Inferior parietal cortex (tissue), 1 donor: ENCODE results near the gene TRPM4.
A peak's percentile ranks its signal among the peaks of the same experiment; 100 is the strongest.
"Not testable (repeated sequence)": the region's sequence is repeated elsewhere in the genome, so short reads cannot be mapped to it uniquely, and the experiment has no call there.

Source experiments
- DNase-seq: peaks from one replicate; pipeline ENCODE4 v3.0.0-alpha.2; 2016; ENCODE audit errors: extremely low spot score

TRPM4 gene

DNA sequence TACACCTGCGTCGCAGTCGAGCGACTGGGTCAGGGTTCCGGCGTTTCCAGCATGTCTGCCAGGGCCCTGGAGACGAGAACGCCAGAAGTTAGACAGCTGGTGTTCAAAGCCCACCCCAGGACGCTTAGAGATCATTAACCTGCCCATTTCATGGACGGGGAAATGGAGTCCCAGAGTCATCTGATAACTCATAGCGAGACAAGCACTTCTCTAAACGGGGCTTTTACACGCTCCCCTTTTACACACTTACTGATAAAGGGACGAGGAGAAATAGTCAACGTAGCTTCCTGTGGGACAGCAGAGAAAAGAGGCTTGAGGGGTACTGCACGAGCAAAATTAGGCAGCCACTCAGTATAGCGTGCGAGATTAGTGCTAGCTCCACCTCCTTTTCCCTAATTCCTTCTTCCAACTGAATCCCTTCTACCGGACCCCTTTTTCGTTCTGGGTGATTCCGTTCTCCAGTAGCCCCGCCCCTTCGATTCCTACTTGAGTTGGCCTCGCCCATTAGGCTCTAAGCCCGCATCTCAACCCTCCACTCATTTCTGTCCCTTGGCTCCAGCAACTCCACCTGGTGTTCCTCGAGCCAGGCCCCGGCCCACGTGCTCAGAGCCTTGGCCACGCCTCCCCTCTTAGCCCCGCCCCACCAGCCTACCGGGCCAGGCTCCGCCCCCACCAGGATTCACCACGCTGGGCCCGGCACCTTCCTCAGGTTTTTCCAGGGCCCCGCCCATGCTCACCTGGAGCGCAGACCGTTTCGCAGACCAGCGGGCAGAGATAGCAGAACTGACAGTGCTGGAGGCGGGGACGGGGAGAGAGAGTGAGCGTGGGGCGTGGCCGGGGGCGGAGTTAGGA is 6.1 kb upstream of the TRPM4 start:
- peak; percentile 44 for DNase-seq

GRCh38 chr19:49152119-49152550 is 5.5 kb upstream of the TRPM4 start:
- no peak for DNase-seq

- no peak for DNase-seq
Measured at GRCh38 chr19:49153167-49153809, 4.3 kb upstream of the TRPM4 start.

DNA sequence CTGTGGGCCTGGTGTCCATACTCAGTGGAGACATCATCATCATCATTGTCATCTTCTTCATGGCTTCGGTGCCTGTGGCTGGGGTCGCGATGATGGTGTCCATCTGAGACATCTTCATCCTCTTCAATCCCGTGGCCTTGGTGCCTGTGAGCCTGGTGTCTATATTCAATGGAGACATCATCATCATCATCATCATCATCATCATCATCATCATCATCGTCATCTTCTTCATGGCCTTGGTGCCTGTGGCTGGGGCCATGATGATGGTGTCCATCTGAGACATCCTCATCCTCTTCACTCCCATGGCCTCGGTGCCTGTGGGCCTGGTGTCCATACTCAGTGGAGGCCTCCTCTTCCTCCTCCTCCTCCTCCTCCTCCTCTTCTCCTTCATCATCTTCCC is 3.3 kb upstream of the TRPM4 start:
- no peak for DNase-seq

- DNase-seq, result no peak
Measured at GRCh38 chr19:49155005-49155819, 2.4 kb upstream of the TRPM4 start, which contains the start of gene HRC. Gene HRC (minus strand): TSS chr19:49155396. CDS start chr19:49155237, 159 bp downstream.

- no peak for DNase-seq
Measured at GRCh38 chr19:49155820-49156346, 1.7 kb upstream of the TRPM4 start.

- no peak for DNase-seq
Measured at GRCh38 chr19:49160450-49161189, 3.0 kb downstream of the TRPM4 start.

- no peak for DNase-seq
Measured at GRCh38 chr19:49161987-49162386, 4.4 kb downstream of the TRPM4 start.

DNA sequence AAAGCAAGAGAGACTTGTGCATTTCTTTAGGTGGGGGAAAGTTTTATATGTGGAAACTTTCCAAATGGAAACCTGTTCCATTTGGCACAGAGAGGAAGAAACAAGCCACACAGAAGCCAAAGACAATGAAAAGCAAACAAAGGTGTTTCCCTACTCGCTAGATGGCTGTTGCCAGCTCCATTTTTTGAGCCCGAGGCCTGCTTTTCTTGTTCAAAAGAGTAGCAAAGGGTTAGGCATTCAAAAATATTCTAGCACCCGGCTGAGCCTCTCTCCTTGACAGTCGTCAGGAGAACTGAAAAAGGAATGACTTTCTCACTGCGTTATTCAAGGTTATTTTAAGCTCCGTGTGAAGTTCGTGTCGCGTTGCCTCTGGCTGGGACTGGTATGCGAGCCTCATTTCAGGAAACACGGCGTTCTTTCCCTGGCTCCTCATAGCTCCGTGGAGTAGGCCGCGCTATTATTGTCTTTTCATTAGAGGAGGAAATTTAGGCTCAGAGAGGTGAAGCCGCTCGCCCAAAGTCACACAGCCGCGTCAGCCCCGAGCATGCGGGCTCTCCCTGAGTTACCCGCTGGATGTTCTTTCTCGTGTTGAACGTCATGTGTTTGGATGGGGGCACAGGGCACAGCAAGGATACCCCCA is 7.6 kb downstream of the TRPM4 start:
- peak; percentile 42 for DNase-seq

DNA sequence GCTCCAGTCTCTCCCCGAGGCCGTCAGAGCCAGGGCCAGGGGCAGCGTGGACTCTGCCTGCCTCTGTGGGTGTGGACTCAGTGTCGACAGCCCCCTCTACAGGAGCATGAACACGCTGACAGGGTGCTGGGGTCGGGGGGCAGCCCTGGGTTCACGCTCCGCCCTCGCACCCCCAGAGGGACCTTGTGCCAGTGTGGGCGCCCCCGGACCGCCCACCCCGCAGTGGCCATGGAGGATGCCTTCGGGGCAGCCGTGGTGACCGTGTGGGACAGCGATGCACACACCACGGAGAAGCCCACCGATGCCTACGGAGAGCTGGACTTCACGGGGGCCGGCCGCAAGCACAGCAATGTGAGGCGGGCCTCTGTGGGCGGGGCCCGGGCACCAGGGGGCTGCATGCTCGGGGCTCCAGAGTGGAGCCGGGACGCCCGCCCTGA is 8.3 kb downstream of the TRPM4 start:
- DNase-seq, result no peak

DNA sequence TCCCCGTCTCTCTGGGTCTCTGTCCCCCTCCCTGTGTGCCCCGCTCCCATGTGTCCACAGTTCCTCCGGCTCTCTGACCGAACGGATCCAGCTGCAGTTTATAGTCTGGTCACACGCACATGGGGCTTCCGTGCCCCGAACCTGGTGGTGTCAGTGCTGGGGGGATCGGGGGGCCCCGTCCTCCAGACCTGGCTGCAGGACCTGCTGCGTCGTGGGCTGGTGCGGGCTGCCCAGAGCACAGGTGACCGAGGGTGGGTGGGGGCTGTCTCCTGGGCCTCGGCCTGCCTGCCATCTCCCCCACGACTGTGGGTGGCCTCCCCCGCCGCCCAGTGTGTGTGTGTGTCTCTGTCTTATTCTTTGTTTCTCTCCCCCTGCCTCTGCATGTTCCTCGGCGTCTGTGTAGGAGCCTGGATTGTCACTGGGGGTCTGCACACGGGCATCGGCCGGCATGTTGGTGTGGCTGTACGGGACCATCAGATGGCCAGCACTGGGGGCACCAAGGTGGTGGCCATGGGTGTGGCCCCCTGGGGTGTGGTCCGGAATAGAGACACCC is 10.3 kb downstream of the TRPM4 start:
- no peak for DNase-seq

GRCh38 chr19:49168421-49168820 is 10.8 kb downstream of the TRPM4 start:
- DNase-seq, result no peak

DNA sequence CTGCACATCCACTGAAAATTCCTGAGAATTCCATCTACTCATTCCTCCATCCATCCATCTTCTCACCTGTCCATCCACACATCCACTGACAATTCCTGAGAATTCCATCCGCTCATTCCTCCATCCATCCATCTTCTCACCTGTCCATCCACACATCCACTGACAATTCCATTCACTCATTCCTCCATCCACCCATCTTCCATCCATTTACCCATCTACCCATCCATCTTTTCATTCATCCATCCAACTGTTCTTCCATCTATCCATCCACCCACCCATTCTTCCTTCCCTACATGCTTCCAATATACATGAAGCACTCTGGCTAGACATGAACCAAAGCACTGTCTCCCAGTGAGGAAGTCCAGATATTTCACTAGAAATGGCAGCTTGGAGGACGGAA is 15.6 kb downstream of the TRPM4 start:
- no peak for DNase-seq

DNA sequence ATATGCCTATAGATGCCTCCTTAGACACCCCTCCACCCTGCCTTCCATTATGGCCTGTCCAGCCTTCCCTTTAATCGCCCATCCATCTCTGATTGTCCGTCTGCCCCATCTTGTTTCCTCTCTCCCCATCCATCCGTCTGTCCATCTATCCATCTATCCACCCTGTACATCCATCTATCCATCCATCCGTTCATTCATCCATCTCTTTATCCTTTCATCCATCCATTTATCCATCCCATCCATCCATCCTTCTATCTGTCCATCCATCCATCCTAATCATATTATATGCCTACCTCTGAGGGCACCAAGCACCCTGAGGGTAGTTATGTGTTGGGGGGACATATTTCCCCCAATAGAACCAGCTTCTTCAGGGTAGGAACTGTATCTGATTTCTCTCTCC is 23.1 kb downstream of the TRPM4 start:
- DNase-seq, result no peak

- DNase-seq, result not testable (repeated sequence)
Measured at GRCh38 chr19:49182010-49182847, 24.6 kb downstream of the TRPM4 start.

- no peak for DNase-seq
Measured at GRCh38 chr19:49182848-49183375, 25.3 kb downstream of the TRPM4 start.

DNA sequence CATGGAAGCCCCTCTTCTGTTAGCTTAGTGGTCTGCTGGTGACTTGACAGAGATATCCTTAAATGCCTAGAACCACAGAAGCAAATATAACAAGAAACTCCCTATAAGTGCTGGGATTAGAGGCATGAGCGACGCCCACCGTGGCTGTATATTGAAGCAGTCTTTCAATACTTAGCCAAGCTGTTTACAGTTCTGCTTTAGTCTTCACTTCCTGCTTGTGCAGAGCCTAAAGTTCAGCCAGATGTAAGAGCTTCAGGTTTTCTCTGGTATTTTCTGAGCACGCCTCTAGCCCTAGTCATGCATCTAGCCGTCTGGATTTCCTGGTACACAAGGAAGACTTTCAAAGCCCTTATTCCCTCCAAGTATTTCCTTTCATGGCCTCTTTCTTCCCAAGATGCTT is 28.5 kb downstream of the TRPM4 start:
- DNase-seq, result no peak

- no peak for DNase-seq
Measured at GRCh38 chr19:49188626-49189200, 31.1 kb downstream of the TRPM4 start.

DNA sequence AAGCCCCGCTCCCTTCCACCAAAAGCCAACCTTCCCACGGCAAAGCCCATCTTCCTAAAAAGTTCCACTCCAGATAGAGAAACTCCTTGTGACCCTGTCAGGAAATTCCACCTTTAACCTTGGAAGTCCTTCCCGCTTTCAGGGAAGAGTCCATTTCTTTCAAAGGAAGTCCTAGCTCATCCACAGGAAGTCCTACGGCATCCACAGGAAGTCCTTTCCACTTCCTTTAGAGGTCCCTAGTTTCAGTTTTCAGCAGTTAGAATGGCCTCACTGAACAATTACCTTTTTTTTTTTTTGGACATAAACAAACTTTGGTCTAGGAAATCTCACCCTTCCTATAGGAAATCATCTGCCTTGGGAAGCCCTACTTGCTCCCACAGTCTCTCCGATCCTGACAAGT is 31.7 kb downstream of the TRPM4 start:
- DNase-seq, result no peak
